ENCODE data around the gene EPN3. TPM values are rescaled to one million over a fixed set of nuclear protein-coding genes. Genes with fewer than 3 reads are reported as not detected.

EPN3 gene
- total RNA-seq, 1 experiment from 2014 or later, result 17.8 TPM

DNA sequence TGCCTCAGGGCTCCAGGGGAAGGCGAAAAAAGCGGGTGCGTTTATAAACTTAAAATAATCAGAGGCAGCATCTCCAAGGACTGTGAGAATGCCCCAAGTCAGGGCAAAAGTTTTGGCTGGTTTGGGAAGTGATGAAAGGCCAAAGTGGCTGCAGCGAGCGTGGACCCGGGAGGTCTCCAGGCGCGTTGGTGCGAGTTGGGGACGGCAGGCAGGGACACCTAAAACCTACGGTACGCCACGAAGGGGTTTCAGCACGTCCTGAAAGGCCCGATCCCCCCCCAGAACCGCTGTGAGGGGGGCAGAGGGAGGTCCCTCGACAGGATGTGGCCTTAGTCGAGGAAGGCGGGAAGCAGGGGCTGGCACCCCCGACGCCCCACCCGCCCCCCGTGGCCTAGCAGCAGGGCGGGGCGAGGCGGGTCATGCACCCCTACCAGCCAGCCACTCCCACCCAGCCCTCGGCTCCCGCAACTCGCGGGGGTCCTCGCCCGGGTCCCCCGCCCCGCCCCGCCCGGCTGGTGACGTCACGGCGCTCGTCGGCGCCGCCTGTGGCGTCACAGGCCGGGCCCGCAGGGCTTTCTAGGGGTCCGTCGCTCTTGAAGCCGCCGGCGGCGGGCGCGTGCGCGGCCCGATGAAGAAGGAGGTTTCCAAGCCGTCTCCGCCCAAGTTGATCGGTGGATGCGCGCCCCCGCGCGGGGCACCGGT lies 24.5 kb upstream of the EPN3 start, which contains the start of gene MYCBPAP:
MYCBPAP (plus strand) TSS at position 569 of the 702 bp plus-strand sequence. CDS start 236 bp downstream, outside the sequence.
- H3K4me2 ChIP-seq (ENCODE audit: low read length), result no peak within 1 kb of the TSS
- TF ChIP-seq JUND (IDR thresholded peaks at IDR 0.05) (no peak), SIN3A (IDR thresholded peaks at IDR 0.05; ENCODE audit: low read depth) (no peak), EGR1 (IDR thresholded peaks at IDR 0.05; ENCODE audit: low read depth) (no peak), SP1 (IDR thresholded peaks at IDR 0.05; ENCODE audit: low read depth) (no peak), RAD21 (IDR thresholded peaks at IDR 0.05; ENCODE audit: low read depth) (no peak), CTCF (IDR thresholded peaks at IDR 0.05 in 2 of 3, conservative IDR thresholded peaks at IDR 0.05 in 1 of 3; ENCODE audit: borderline replicate concordance in 1 of 3, insufficient read depth in 1 of 3, low read depth in 2 of 3, low read length in 2 of 3) (no peak), YY1 (IDR thresholded peaks at IDR 0.05; ENCODE audit: extremely low read depth, insufficient replicate concordance, low read depth, low read length) (no peak), EZH2 (IDR thresholded peaks at IDR 0.05) (no peak), CBX3 (IDR thresholded peaks at IDR 0.05; ENCODE audit: low read depth) (no peak), POLR2AphosphoS5 (IDR thresholded peaks at IDR 0.05; ENCODE audit: low read depth, low read length) (no peak)
- H3K27me3 ChIP-seq (ENCODE audit: insufficient read depth, low read length), result no peaks in the 10 kb centered on the region
- H3K9ac ChIP-seq (ENCODE audit: low read length), result no peak within 1 kb of the TSS
- H4K20me1 ChIP-seq (ENCODE audit: insufficient read depth), result no peaks in the 10 kb centered on the region
- ChIA-PET RAD21 (ENCODE audit: low non-redundant PET in 1 of 2, low total read pairs in 2 of 2, uncharacterized antibody in 2 of 2, unreplicated experiment in 2 of 2) (no interaction called here), POLR2A (no interaction called here), CTCF (no interaction called here)
- no TSS peak for BruUV-seq (replicated peaks)
- H3K36me3 ChIP-seq (ENCODE audit: control insufficient read depth in 1 of 2, insufficient read depth in 2 of 2, low read length in 2 of 2), result no peaks in the 10 kb centered on the region
- H2AFZ ChIP-seq (ENCODE audit: low read depth, low read length, poor library complexity, severe bottlenecking), result no peak within 1 kb of the TSS
- no peak for ATAC-seq
- H3K9me3 ChIP-seq (ENCODE audit: control insufficient read depth in 1 of 2, insufficient read depth in 1 of 2, low read depth in 1 of 2, low read length in 2 of 2), result no peaks in the 10 kb centered on the region
- H3K4me1 ChIP-seq (ENCODE audit: control insufficient read depth in 1 of 2, insufficient read depth in 2 of 2, low read length in 2 of 2), result peaks cover 0 to 10% of the 10 kb centered on the region in 2 experiments; a peak in 2 of 4 replicates
- H3K27ac ChIP-seq (ENCODE audit: low read depth, low read length), result no peak within 1 kb of the TSS
- H3K4me3 ChIP-seq (replicated peaks in 1 of 2; ENCODE audit: low read depth in 1 of 2, low read length in 2 of 2), result no peak within 1 kb of the TSS
- intact Hi-C loops (cut with micrococcal nuclease), result no loop called here
- no peaks in the 10 kb centered on the region for H3K79me2 ChIP-seq (ENCODE audit: insufficient read depth, low read length)
- no peaks in the 10 kb centered on the region for H3K9me2 ChIP-seq (ENCODE audit: insufficient read depth)
- no peak for DNase-seq (ENCODE audit: low read depth, low spot score)
